GM21723 (cell line): Measurements from ENCODE around the gene HIGD1C.

ENCODE experiments used
- ATAC-seq: cut with Tn5 transposase; IDR thresholded peaks from one replicate; pipeline ENCODE4 v1.9.1; 2021; ENCODE audit warnings: mild to moderate bottlenecking, moderate library complexity; ENCODE audit not compliant: unreplicated experiment

The HIGD1C gene

DNA sequence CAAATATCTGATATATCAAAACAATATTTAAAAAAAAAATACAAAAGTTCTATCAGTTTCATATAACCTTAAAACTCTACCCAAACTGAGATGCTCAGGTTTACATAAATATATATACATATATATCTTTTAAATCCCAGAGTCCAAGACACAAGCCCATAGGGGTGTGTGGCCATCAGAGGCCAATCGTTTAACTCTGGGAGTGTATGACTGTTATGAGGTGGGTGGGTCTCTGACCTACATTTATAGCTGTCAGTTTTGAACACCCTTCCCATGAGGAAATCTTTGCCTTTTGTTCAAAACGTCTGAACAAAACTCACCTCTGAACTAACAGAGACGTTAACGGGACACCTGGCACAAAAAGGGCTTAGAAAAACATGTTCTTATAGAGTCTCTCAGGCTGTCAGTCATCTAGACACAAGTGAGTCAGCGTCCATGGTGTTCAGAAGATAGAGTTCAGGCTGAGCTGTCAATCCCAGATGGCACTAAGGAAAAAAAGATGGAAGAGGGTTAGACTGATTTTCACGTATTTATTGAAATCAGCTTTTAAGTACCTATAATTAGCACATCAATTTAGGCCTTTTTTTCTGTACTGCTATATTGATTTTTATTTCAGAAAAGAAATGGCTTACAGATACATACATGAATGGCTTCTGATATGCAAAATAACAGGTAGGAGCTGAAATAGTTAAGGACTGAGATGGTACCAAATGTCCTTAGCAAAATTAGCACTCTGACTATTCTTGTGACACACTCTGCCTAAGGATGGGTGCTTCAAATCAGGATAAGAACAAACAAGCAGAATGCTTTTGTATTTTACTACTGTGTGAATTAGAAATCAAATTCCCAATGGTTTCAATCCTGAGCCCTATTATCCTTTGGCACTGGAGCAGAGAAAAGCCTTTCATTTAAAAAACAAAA lies 29.2 kb downstream of the HIGD1C start:
- ATAC-seq, result no peak

DNA sequence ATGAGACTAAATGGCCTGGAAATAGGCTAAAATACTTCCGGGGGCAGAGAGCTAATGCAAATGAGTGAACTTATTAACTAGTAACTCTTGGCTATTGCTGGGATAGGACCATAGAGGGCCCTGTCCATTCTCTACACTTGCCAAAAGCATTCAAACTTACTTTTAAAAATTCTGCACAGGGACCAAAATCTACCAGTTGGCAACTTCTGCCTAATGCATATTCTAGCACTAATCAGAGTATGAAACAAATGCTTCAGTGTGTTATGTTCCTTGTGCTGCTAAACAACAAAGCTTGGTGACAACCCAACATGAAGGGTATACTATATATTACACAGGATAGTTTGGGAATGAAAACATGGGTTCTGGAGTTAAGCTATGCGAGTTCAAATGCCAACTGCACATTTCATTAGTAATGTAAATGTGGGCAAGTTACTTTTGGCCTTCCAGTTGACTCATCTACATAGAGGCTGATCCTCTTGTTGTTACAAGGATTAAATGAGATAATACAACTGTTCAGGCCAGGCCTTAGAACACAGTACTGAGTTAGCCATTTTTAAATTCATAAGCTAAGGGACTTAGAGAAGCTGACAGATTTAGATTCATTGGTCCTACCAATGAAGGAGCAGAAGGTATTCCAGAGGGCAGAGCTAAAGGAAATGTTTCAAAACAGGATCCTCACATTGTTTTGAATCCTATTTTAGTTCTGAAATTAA lies 32.4 kb downstream of the HIGD1C start:
- no peak for ATAC-seq

DNA sequence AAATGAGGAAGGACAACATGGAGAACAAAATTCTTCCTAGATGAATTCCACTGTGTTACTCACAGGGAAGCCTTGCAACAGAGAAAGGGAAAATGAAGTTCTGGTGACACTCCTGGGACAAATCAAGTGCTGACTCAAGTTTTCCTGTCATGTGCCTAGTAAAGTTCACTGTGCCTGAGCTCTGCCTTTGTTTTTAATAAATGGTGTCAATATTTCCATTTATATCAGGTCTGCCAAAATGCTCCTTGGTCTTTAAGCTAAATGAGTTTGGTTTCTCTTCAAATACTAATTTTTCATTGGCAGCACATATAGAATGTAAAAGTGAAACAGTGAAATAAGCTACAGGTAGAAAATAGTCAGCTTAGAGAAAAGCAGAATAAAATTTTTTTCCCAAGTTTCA lies 33.0 kb downstream of the HIGD1C start:
- ATAC-seq, result no peak

DNA sequence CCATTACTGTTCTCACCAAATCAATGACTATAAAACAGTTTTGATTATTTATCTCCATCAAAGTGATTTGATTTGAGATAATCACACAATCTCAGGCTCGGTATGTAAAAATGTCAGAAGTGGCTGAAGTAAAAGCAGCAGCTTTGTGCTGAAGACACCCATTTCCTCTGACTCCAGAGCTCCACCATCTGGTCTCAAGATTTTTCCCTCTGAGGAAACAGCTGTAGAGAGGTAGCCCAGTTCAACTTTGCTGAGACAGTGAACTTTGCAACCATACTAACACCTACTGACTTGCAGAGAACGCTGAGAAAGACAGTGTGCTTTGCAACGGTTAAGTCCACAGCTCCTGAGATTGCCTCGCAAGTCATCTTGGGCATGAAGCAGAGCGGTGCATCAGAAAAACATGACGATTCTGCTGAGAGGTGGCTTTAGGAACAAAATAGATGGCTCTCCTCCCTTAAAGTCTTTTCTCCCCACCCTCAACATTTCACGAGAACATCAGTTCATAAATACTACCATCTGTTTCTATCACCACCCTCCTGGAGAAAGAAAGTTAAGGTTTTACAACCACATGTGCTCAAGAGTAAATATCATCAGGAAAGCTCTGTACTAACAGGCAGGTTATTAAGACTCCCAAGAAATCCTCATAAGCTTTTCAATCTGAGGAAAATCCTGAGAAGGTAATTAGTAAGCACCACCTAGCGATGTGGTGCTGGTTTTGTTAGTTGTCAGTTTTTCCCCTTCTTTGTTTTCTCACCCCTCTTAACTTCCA lies 34.8 kb downstream of the HIGD1C start:
- no peak for ATAC-seq

DNA sequence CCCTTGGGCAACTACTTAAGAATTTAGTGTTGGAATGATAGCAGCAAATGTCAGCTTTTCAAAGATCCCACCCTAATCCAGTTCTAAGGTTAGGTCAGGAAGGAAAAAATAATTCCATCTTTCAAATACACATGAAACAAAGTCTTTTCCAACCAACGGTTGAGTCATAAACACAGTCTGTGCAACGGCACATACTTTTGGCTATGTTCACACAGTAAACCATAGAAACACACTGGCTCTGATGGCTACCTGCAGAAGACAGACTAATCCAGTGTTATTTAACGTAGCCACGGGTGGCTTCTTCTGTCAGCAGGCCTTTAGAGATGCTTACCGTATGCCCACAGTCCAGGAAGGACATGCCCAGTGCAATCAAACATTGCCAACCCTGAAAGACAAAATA lies 35.7 kb downstream of the HIGD1C start:
- ATAC-seq, result no peak

DNA sequence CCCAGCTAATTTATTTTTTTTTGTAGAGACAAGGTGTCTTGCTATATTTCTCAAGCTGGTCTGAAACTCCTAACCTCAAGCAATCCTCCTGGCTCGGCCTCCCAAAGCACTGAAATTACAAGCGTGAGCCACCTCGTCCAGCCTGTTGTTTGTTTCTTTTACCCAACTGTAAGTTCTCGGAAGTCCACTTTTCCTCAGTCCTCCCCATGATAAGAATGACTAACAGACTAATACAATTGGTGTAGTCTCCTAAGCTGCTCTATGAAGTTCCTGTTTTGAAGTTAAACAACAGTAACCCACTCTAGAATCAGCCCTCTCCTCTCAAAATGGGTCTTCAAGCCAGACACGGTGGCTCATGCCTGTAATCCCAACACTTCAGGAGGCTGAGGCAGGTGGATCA lies 36.5 kb downstream of the HIGD1C start:
- no peak for ATAC-seq

DNA sequence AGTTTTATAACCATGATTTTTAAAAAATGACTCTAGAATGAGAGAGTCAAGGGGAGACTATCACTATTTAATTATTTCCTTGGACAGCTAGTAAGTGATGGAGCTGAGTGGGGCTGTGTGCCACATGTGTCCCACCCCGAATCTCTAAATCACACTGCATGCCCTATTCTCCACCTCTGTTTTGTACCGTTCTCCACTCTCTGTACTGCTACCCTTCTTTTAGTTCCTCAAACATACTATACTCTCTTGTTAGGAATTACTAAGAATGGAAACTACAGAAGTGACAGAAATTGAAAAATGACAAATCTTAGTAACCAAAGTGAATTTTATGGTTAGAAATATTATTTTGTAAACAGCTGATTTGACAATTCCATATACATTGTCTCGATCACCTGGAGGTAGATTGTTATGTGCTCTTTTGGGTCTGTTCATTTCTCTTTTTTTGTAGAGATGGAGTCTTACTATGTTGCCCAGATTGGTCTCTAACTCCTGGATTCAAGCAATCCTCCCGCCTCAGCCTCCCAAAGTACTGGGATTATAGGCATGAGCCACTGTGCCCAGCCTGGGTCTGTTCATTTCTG lies 37.9 kb downstream of the HIGD1C start:
- no peak for ATAC-seq

DNA sequence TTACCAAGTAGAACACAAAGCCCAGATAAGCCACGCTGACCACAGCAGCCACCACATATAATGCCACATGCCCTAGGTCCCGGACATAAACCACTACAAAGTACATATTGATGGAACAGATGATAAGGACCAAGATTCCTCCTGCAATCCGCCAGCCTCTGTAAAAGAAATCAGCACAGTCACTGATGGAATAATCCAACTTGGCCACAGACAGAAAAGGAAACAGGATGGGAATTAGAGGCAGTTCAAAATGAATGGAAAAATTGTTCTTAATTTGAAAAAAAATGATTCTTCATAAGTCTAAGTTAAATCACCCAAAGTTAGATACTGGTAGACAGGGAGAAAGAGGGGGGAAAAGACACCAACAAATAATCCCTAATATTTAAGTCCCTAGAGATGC lies 38.4 kb downstream of the HIGD1C start:
- no peak for ATAC-seq

DNA sequence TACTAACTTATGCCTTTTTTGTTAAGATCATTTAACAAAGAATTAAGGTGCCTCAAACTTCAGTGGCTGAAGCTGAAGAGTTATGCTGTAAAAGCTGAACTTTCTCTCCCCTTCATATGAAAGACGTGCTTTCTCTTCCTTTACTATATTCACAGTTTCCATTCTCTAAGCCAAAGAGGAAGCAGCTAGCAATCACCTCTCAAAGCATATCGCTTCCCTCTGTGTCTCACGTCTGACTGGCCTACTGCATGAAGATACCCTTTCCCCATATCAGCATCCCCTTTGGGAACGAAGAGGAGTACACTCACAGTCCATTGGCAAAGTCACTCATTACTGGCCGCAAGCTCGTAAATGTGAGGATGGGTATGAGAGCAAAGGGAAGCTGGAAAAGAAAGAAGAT lies 38.9 kb downstream of the HIGD1C start:
- no peak for ATAC-seq

DNA sequence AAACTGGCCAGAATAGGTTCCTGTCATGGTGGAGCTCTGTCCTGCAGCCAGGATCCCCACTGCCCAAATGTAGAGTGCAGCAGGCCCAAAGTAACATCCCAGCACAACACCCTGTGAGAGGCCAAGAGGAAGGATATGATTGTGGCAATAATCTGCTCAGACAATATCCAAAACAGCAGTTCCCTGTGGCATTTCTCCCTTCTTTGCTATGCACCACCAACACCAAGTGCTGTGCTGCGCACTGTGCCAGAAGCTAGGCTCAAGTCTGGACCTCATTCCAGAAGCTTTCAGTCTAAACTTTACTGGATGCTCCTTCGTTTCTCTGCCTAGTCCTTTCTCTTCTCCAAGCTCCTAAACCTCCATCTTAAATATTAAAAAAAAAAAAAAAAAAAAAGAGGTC lies 40.5 kb downstream of the HIGD1C start:
- no peak for ATAC-seq

DNA sequence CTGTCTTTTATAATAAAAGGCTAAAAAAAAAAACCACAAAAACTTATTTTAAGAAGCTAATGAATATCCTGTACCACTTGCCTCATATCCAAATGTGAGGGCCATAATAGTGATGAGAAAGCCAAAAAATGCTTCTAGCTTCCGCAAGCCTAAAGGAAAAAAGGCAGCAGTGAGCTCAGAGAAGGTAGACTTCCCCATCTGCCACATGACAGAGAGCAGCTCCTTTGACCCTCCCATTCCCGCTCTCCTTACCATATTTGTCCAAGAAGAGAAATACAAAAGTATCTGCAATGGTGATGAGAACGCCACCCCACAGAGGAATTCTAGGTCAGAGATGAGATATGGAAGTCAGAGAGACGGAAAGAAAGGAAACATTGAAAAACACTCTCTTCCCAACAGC lies 46.7 kb downstream of the HIGD1C start:
- ATAC-seq, result no peak

DNA sequence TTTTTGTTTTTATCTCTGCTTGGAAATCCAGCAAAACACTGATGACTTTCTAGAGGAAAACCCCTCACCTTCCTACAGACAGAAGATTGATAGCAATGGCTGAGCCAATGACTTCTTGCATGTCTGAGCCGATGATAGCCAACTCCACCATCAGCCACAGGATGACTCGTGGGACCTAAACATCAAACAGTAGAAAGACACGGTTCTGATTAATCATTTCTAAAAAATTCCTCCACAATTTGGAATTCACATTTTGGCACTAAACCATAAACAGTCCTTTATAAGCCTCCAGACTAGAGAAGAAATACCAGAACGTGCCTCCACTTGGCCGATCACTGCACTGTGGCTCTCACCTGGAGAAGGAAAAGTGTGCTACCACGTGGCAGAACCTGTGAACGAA lies 47.9 kb downstream of the HIGD1C start:
- no peak for ATAC-seq

DNA sequence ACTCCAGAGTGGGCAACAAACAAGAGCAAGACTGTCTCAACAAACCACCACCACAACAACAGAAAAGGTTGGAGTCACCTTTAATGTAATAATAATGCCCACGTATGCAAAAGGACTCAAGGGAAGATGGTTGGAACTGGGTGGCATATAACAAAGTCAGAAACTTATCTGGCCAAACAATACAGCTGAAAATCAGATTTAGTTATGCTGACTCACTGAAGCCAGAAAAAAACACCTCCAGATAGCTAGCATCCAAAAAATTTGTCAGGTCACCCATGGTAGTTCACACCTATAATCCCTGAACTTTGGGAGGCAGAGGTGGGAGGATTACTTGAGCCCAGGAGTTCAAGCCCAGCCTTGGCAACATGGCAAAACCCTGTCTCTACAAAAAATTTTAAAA lies 49.5 kb downstream of the HIGD1C start:
- no peak for ATAC-seq

DNA sequence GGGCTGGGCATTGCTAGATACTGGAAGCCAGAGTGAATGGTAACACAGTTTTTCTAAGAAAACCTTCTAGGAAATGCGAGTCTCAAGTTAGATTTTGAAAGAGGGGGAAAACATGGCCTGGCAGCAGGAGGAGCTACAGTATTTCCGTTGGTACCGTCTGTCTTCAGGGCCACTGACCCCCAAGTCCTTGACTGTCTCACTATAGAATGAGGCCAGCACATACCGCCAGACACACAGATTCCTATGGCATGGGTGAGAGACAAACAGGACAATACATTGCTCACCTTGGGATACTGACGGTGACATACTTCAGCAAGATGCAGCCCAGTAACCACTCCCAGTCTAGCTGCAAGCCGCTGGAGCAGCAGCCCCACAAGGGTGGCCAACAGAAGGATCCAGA lies 52.2 kb downstream of the HIGD1C start:
- no peak for ATAC-seq

DNA sequence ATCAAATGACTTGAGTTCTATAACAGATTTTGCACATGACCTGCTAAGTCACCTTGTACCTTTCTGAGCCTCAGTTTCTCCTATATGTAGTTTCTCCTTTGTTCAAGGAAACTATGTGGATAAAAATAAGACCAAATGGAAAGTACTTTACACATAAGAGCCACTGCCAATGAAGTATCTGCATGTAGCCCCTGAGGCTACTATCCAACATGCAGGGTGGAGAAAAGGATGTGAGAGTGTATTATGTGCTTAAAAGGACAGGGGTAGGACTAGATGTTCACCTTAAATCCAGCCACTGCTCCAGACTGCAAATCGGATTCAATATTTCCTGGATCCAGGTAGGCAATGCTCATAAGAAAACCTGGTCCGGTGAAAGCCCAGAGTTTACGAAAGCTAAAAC lies 52.7 kb downstream of the HIGD1C start:
- ATAC-seq, result no peak

DNA sequence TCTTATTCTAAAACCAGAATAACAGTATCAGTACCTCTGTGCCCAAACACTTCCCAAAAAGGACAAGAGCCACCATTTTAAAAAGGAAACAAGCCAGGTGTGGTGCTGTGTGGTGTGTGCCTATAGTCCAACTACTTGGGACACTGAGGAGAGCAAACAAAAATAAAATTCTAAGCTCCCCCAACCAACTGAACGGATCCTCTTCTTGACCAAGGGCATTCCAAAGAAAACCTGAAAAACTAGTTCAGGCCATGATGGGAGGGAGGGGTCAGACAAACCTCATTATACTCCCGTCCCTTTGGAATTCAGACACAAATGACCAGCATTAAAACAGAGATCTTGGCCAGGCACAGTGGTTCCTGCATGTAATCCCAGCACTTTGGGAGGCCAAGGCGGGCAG lies 53.3 kb downstream of the HIGD1C start:
- no peak for ATAC-seq

DNA sequence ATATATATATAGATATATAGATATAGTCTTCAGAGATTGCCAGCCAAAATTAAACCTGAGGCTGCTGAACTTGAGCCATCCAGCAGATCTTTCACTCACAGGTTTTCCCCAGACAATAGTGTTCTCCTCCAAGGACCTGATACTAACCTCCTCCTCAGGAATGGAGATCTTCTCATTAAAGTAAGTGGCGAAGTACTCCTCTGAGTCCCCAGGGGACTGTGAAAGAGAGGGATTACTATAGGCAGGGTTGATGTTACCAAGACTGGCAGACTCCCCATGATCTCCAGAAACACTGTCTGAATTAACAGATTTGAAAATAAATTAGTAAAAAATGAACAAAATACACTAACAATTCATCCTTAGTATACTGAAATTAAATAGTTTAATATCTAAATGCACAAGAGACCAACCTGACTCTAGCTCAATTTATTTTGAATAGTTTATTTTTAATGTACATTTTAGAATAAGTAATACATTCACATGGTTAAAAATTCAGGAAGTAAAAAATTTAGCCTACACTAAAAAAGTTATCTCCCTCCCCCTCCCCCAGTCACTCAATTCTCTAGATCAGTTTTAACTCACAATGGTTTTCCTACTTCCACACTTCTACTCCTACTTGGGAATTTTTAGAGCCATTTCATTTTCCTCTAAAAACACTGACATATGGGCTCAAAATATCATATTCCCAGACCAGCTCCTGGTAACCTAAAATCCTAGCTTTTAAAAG lies 56.1 kb downstream of the HIGD1C start:
- no peak for ATAC-seq

DNA sequence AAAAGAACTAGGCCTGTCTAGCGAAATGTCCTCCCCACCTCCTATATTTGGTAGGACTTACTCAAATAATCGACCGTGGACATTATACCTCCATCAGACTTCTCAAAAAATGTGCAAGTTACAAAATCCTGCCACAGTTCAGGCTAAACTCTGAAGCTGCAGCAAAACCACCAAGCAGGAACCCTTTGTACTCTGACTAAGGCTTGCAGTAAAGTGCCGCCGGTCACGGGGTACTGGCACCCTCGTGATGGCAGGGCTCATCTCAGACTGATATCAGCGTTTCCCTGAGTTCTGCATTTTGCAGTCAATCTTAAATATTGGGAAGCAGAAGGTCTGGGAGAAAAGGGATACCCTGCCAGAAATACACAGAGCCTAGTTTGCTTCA lies 56.7 kb downstream of the HIGD1C start:
- no peak for ATAC-seq

DNA sequence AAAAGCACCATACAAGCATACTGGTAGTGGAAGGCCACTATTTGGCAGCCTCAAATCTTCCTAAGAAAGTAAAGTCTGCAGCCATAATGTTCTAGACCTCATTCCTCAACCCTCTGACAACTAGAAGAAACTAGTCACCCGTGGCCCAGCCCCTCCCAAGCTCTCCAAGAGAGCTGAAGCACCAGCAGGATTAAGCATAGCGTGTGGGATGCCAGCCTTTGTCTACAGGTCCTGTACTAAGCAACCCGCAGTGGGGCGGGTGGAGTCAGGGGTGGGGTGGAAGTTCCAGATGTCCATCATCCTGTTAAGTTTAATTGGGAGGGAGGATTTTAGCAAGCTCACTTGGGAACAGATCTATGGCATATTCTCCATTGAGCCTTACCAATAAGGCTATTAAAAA lies 59.6 kb downstream of the HIGD1C start:
- no peak for ATAC-seq

DNA sequence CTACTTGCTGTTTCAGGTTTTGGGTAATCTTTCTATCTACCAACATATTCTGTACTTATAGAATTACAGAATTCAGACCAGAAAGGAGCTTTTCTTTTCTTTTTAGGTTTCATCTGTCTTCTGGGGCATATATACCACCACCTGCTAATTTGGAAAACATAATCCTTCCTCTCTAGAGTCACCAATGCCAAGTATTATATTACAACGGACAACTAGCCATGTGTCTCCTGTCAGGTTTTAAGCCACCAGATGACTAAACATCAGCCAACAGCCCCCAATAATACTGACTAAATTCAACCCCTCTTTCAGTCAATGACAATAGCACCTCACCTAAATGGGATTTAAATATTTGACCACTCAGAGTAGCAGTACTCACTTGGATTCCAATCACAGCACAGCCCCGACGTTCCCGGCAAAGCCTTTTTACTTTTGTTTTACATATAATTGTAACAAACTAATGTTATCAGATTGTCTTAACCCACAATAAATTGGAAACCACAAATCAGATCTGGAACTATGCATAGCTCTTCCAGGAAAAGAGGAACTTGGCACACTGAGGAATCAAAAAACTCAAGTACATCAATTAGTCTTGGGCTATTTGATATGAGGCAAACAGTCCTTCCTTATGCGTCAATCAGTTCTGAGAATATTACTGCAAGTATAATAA lies 60.4 kb downstream of the HIGD1C start:
- ATAC-seq, result no peak
